KMS-11 (cell line): ENCODE data around the gene ABCA4.
"Not testable (repeated sequence)": the region's sequence is repeated elsewhere in the genome, so short reads cannot be mapped to it uniquely, and the experiment has no call there.

Source experiments
- H2AFZ ChIP-seq: fragments of 200-600 bp; sonication (generic); 2 replicates; pipeline ENCODE4 v1.6.1; 2016; ENCODE audit warnings: antibody characterized with exemption, mixed run types, low read depth
- H3K27ac ChIP-seq: fragments of 200-600 bp; sonication (generic); 2 replicates; pipeline ENCODE4 v1.6.1; 2016; ENCODE audit warnings: mild to moderate bottlenecking, mixed run types
- H3K27me3 ChIP-seq: fragments of 200-600 bp; sonication (generic); 2 replicates; pipeline ENCODE4 v1.6.1; 2017; ENCODE audit warnings: mild to moderate bottlenecking, low read depth, mixed run types, moderate library complexity; ENCODE audit not compliant: insufficient read depth
- H3K36me3 ChIP-seq: fragments of 200-600 bp; sonication (generic); 2 replicates; pipeline ENCODE4 v1.6.1; 2017; ENCODE audit warnings: mild to moderate bottlenecking, mixed run types; ENCODE audit not compliant: insufficient read depth
- H3K4me1 ChIP-seq: fragments of 200-600 bp; sonication (generic); 2 replicates; pipeline ENCODE4 v1.6.1; 2016; ENCODE audit warnings: mild to moderate bottlenecking, low read depth, mixed run types; ENCODE audit not compliant: poor library complexity, severe bottlenecking
- H3K4me2 ChIP-seq: fragments of 200-600 bp; sonication (generic); 2 replicates; pipeline ENCODE4 v1.7.0; 2016; ENCODE audit warnings: mild to moderate bottlenecking, mixed run types
- H3K4me3 ChIP-seq: fragments of 200-600 bp; sonication (generic); IDR thresholded peaks from 2 replicates; pipeline ENCODE4 v1.6.1; 2017; ENCODE audit warnings: low read depth, low read length, mixed read lengths; ENCODE audit not compliant: insufficient read depth
- H3K79me2 ChIP-seq: fragments of 200-600 bp; sonication (generic); 2 replicates; pipeline ENCODE4 v1.6.1; 2016; ENCODE audit warnings: low read depth, mixed run types; ENCODE audit not compliant: insufficient read depth
- H3K9ac ChIP-seq: fragments of 200-600 bp; sonication (generic); 2 replicates; pipeline ENCODE4 v1.6.1; 2016; ENCODE audit warnings: mild to moderate bottlenecking, mixed run types
- H4K20me1 ChIP-seq: fragments of 200-600 bp; sonication (generic); 2 replicates; pipeline ENCODE4 v1.6.1; 2016; ENCODE audit warnings: mild to moderate bottlenecking, mixed run types; ENCODE audit not compliant: insufficient read depth
- TF ChIP-seq, protein P1 (sequence below): fragments of 200-600 bp; sonication (generic); conservative IDR thresholded peaks from 2 replicates; pipeline ENCODE4 v1.6.1; 2017; ENCODE audit warnings: low read depth, mild to moderate bottlenecking, antibody characterized with exemption, low read length, moderate library complexity, mixed read lengths

ABCA4 gene

DNA sequence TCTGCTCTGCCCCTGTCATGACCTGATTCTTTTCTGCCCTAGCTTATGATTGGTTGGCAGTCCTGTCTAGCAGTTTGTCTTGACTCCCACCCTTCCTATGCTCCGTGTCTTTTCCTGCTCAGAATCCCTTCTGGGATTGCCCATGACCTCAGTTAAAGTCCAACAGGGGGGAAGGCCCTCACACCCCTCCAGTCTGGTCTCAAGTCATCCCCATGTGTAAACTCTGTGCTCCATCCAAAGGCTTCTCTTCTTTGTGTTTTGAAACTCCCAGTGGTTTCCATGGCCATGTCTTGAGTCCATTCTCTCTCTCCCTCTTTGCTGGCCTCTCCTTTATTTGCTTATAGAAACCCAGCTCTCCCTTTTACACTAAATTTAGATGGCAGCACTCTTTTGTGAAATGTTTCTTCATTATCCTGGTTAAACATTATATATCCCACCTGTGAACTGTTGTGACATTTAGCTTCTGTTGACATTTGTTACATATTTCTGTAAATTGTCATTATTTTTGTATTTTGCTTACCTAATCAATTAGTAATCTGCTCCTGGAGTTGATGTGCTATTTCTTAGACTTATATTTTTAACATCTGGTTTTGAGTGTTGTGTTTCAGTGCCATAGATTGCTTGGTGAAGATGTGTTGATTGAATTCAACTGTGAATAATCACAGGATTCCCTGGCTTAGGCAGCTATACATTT, 162.8 kb downstream of the ABCA4 start:
- Histone ChIP-seq H3K4me1 (no peaks in the 10 kb centered on the region), H2AFZ (no peak overlapping the region), H4K20me1 (no peaks in the 10 kb centered on the region), H3K9ac (no peak overlapping the region), H3K27ac (no peak overlapping the region), H3K79me2 (no peaks in the 10 kb centered on the region), H3K27me3 (no peaks in the 10 kb centered on the region), H3K36me3 (no peaks in the 10 kb centered on the region), H3K4me2 (no peak overlapping the region), H3K4me3 (no peak overlapping the region)
- TF ChIP-seq, protein P1, sequence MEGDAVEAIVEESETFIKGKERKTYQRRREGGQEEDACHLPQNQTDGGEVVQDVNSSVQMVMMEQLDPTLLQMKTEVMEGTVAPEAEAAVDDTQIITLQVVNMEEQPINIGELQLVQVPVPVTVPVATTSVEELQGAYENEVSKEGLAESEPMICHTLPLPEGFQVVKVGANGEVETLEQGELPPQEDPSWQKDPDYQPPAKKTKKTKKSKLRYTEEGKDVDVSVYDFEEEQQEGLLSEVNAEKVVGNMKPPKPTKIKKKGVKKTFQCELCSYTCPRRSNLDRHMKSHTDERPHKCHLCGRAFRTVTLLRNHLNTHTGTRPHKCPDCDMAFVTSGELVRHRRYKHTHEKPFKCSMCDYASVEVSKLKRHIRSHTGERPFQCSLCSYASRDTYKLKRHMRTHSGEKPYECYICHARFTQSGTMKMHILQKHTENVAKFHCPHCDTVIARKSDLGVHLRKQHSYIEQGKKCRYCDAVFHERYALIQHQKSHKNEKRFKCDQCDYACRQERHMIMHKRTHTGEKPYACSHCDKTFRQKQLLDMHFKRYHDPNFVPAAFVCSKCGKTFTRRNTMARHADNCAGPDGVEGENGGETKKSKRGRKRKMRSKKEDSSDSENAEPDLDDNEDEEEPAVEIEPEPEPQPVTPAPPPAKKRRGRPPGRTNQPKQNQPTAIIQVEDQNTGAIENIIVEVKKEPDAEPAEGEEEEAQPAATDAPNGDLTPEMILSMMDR, result no peak

DNA sequence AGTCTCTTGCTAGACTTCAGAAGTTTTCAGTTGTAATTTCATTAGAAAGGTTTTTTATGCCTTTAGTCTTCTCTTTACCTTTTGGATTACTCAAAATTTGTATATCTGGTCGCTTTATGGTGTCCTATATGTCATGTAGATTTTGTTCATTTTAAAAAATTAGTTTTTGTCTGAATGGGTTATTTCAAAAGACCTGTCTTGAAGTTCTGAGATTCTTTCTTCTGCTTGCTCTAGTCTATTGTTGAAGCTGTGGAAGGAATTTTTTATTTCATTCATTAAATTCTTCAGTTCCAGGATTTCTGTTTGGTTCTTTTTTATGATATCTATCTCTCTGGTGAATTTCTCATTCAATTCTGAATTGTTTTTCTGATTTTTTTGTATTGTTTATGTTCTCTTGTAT, 165.2 kb downstream of the ABCA4 start:
- Histone ChIP-seq H3K4me1 (no peaks in the 10 kb centered on the region), H3K27me3 (no peaks in the 10 kb centered on the region), H4K20me1 (no peaks in the 10 kb centered on the region), H3K36me3 (no peaks in the 10 kb centered on the region), H3K4me3 (no peak overlapping the region), H3K27ac (no peak overlapping the region), H2AFZ (no peak overlapping the region), H3K9ac (no peak overlapping the region), H3K4me2 (no peak overlapping the region), H3K79me2 (no peaks in the 10 kb centered on the region)
- TF ChIP-seq, protein P1, result no peak

DNA sequence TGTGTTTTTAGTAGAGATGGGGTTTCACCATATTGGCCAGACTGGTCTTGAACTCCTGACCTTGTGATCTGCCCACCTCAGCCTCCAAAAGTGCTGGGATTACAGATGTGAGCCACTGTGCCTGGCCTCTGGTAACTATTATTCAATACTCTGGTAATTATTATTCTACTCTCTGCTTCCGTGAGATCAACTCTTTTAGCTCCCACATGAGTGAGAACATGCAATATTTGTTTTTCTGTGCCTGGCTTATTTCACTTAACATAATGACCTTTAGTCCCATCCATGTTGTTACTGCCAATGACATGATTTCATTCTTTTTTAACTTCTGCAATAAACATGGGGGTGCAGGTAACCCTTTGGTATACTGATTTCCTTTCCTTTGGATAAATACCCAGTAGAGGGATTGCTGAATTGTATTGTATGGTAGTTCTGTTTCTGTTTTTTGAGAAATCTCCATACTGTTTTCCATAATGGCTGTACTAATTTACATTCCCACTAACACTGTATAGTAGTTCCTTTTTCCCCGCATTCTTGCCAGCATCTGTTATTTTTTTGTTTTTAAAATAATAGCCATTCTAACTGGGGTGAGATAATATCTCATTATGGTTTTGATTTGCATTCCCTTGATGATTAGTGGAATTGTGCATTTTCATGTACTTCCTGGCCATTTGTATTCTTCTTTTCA, 173.8 kb downstream of the ABCA4 start:
- not testable (repeated sequence) for H3K27ac ChIP-seq, H3K4me1 ChIP-seq, H3K4me2 ChIP-seq, H3K36me3 ChIP-seq, H3K9ac ChIP-seq, H3K27me3 ChIP-seq, H2AFZ ChIP-seq, H3K79me2 ChIP-seq, H4K20me1 ChIP-seq, H3K4me3 ChIP-seq
